ENCODE measurements around the gene OR5B12.

OR5B12 gene

GRCh38 chr11:58451585-58451984 lies 9.5 kb upstream of the OR5B12 start:
- no peak for TF ChIP-seq CTCF (IDR thresholded peaks at IDR 0.05; ENCODE audit: insufficient read depth, missing control alignments)
- FAIRE-seq (no peak), DNase-seq (ENCODE audit: insufficient read length, low spot score) (no peak)

GRCh38 chr11:58446294-58446693 lies 4.3 kb upstream of the OR5B12 start:
- FAIRE-seq (no peak), DNase-seq (ENCODE audit: insufficient read length, low spot score) (no peak)
- no peak for TF ChIP-seq CTCF (IDR thresholded peaks at IDR 0.05; ENCODE audit: insufficient read depth, missing control alignments)

- no peak for DNase-seq (ENCODE audit: insufficient read length, low spot score)
- FAIRE-seq, result no peak
- no peak for TF ChIP-seq CTCF (IDR thresholded peaks at IDR 0.05; ENCODE audit: insufficient read depth, missing control alignments)
These were observed 2.3 kb upstream of the OR5B12 start for GRCh38 chr11:58444300-58444699.

GRCh38 chr11:58438486-58438885 lies 3.5 kb downstream of the OR5B12 start:
- FAIRE-seq, result no peak
- no peak for DNase-seq (ENCODE audit: insufficient read length, low spot score)
- no peak for TF ChIP-seq CTCF (IDR thresholded peaks at IDR 0.05; ENCODE audit: insufficient read depth, missing control alignments)

- no peak for TF ChIP-seq CTCF (IDR thresholded peaks at IDR 0.05; ENCODE audit: insufficient read depth, missing control alignments)
- DNase-seq (ENCODE audit: insufficient read length, low spot score), result no peak
- no peak for FAIRE-seq
These were observed 7.8 kb downstream of the OR5B12 start for GRCh38 chr11:58434217-58434616.

- TF ChIP-seq CTCF (IDR thresholded peaks at IDR 0.05; ENCODE audit: insufficient read depth, missing control alignments), result no peak
- DNase-seq (ENCODE audit: insufficient read length, low spot score) (no peak), FAIRE-seq (no peak)
These were observed 8.3 kb downstream of the OR5B12 start for GRCh38 chr11:58433638-58434203.

GRCh38 chr11:58429273-58429672 lies 12.8 kb downstream of the OR5B12 start:
- DNase-seq (ENCODE audit: insufficient read length, low spot score) (no peak), FAIRE-seq (no peak)
- TF ChIP-seq CTCF (IDR thresholded peaks at IDR 0.05; ENCODE audit: insufficient read depth, missing control alignments), result no peak

Data from D721Med (cell line).